ENCODE measurements around the gene NME3.
A peak's percentile ranks its signal among the peaks of the same experiment; 100 is the strongest.

NME3 gene

DNA sequence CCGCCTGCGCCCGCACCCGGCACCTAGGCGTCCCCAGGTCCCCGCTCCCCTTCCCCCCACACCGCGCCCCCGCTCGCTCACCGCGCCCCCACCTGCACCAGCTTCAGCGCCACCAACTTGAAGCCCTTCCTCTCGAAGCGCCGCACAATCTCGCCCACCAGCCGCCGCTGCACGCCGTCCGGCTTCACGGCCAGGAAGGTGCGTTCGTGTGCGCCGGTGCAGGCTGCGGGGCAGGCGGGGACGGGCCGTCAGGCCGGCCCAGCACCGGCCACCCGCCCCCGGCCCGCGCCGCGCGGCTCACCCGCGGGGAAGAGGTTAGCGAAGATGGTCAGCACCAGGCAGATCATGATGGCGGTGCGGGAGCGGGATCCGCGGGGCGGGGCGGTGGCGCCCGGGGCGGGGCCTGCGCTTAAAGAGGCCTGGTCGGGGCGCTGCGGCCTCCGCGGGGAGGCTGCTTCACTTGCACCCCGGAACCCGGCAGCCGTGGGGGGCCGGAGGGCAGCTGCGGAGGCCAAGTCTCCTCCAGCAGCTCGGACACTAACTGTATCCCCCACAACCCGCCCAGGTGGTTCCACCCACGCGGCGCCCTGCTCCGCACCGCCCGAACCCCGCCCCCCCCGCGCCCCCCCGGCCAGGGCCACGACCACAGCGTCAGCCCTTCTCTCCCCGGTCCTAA lies at the start of gene NME3:
Gene NME3 (minus strand): TSS at position 356 of the 676 bp plus-strand sequence. CDS start 9 bp downstream, at position 347.
- Histone ChIP-seq H3K27ac (peak within 1 kb of the TSS; percentile 35 to 96 (median 94); a peak in 21 of 22 replicates), H3K36me3 (peaks cover 37 to 63% (median 56%) of the 10 kb centered on the region in 11 experiments; a peak in 21 of 22 replicates), H3K4me3 (peak within 1 kb of the TSS; percentile 82 to 97 (median 94)), H3K9me3 (replicated peaks in 1 of 11) (no peaks in the 10 kb centered on the region), H3K27me3 (no peaks in the 10 kb centered on the region), H3K4me2 (peak within 1 kb of the TSS; percentile 95 to 100 (median 99)), H4K20me1 (peaks cover 33 to 82% (median 53%) of the 10 kb centered on the region in 11 experiments; a peak in 21 of 22 replicates), H3K4me1 (peaks cover 28 to 38% (median 33%) of the 10 kb centered on the region in 10 experiments), H3K9ac (peak within 1 kb of the TSS; percentile 92 to 98 (median 96))
- TF ChIP-seq Cebpa-rat (IDR thresholded peaks at IDR 0.05), result no peak

- Histone ChIP-seq H3K9me3 (replicated peaks in 1 of 11) (no peaks in the 10 kb centered on the region), H3K4me2 (no peak overlapping the region), H3K27ac (no peak overlapping the region), H3K4me3 (no peak overlapping the region), H3K4me1 (peaks cover 9 to 24% (median 12%) of the 10 kb centered on the region in 10 experiments), H3K36me3 (peaks cover 21 to 71% (median 60%) of the 10 kb centered on the region in 11 experiments), H3K27me3 (no peaks in the 10 kb centered on the region), H4K20me1 (peaks cover 0 to 72% (median 20%) of the 10 kb centered on the region in 11 experiments; a peak in 15 of 22 replicates), H3K9ac (no peak overlapping the region; a peak in 1 of 22 replicates)
- TF ChIP-seq Cebpa-rat (IDR thresholded peaks at IDR 0.05), result no peak
Measured at GRCh38 chr16:1820946-1821290, 49.6 kb upstream of the NME3 start.

GRCh38 chr16:1820096-1820945 lies 49.0 kb upstream of the NME3 start:
- TF ChIP-seq Cebpa-rat (IDR thresholded peaks at IDR 0.05), result no peak
- Histone ChIP-seq H3K27ac (no peak overlapping the region), H4K20me1 (peaks cover 0 to 69% (median 17%) of the 10 kb centered on the region in 11 experiments; a peak in 15 of 22 replicates), H3K4me3 (no peak overlapping the region), H3K4me1 (peaks cover 3 to 19% (median 6%) of the 10 kb centered on the region in 10 experiments; a peak in 19 of 20 replicates), H3K9me3 (replicated peaks in 1 of 11) (no peaks in the 10 kb centered on the region), H3K27me3 (no peaks in the 10 kb centered on the region), H3K9ac (peak overlapping the region in 1 of 11 experiments; percentile 24; a peak in 2 of 22 replicates), H3K4me2 (no peak overlapping the region), H3K36me3 (peaks cover 26 to 77% (median 61%) of the 10 kb centered on the region in 11 experiments)

- Histone ChIP-seq H3K9ac (no peak overlapping the region), H3K9me3 (replicated peaks in 1 of 11) (no peaks in the 10 kb centered on the region), H3K27me3 (no peaks in the 10 kb centered on the region), H3K4me3 (no peak overlapping the region), H3K4me2 (no peak overlapping the region), H3K4me1 (peaks cover 0 to 12% (median 0%) of the 10 kb centered on the region in 10 experiments; a peak in 7 of 20 replicates), H3K27ac (no peak overlapping the region), H3K36me3 (peaks cover 26 to 84% (median 61%) of the 10 kb centered on the region in 11 experiments), H4K20me1 (peaks cover 0 to 62% (median 16%) of the 10 kb centered on the region in 11 experiments; a peak in 15 of 22 replicates)
- TF ChIP-seq Cebpa-rat (IDR thresholded peaks at IDR 0.05), result no peak
Measured at GRCh38 chr16:1819611-1820010, 48.3 kb upstream of the NME3 start.

GRCh38 chr16:1818873-1819525 lies 47.7 kb upstream of the NME3 start:
- H4K20me1 ChIP-seq, result peaks cover 0 to 56% (median 12%) of the 10 kb centered on the region in 11 experiments; a peak in 14 of 22 replicates
- no peak overlapping the region for H3K4me3 ChIP-seq
- TF ChIP-seq Cebpa-rat (IDR thresholded peaks at IDR 0.05), result no peak
- H3K9me3 ChIP-seq (replicated peaks in 1 of 11), result no peaks in the 10 kb centered on the region
- H3K27ac ChIP-seq, result no peak overlapping the region
- peaks cover 0 to 6% (median 0%) of the 10 kb centered on the region in 10 experiments; a peak in 5 of 20 replicates for H3K4me1 ChIP-seq
- H3K27me3 ChIP-seq, result no peaks in the 10 kb centered on the region
- no peak overlapping the region for H3K9ac ChIP-seq
- H3K36me3 ChIP-seq, result peaks cover 26 to 90% (median 61%) of the 10 kb centered on the region in 11 experiments
- H3K4me2 ChIP-seq, result no peak overlapping the region

GRCh38 chr16:1818204-1818872 lies 47.0 kb upstream of the NME3 start:
- no peaks in the 10 kb centered on the region for H3K27me3 ChIP-seq
- no peak overlapping the region for H3K4me3 ChIP-seq
- peaks cover 0 to 54% (median 10%) of the 10 kb centered on the region in 11 experiments; a peak in 12 of 22 replicates for H4K20me1 ChIP-seq
- TF ChIP-seq Cebpa-rat (IDR thresholded peaks at IDR 0.05), result no peak
- H3K4me1 ChIP-seq, result peaks cover 0 to under 1% (median 0%) of the 10 kb centered on the region in 10 experiments; a peak in 1 of 20 replicates
- no peak overlapping the region for H3K4me2 ChIP-seq
- H3K9me3 ChIP-seq (replicated peaks in 1 of 11), result no peaks in the 10 kb centered on the region
- no peak overlapping the region for H3K27ac ChIP-seq
- no peak overlapping the region for H3K9ac ChIP-seq
- H3K36me3 ChIP-seq, result peaks cover 26 to 96% (median 63%) of the 10 kb centered on the region in 11 experiments

GRCh38 chr16:1817716-1818115 lies 46.4 kb upstream of the NME3 start:
- peak overlapping the region in 1 of 11 experiments; percentile 24; a peak in 2 of 22 replicates for H3K9ac ChIP-seq
- H3K27me3 ChIP-seq, result no peaks in the 10 kb centered on the region
- no peak overlapping the region for H3K4me2 ChIP-seq
- peaks cover 0 to 55% (median 11%) of the 10 kb centered on the region in 11 experiments; a peak in 11 of 22 replicates for H4K20me1 ChIP-seq
- no peaks in the 10 kb centered on the region for H3K9me3 ChIP-seq (replicated peaks in 1 of 11)
- no peak for TF ChIP-seq Cebpa-rat (IDR thresholded peaks at IDR 0.05)
- H3K4me1 ChIP-seq, result peaks cover 4 to 6% (median 5%) of the 10 kb centered on the region in 10 experiments; a peak in 16 of 20 replicates
- no peak overlapping the region for H3K27ac ChIP-seq
- no peak overlapping the region for H3K4me3 ChIP-seq
- peaks cover 25 to 92% (median 63%) of the 10 kb centered on the region in 11 experiments for H3K36me3 ChIP-seq

GRCh38 chr16:1817276-1817589 lies 45.9 kb upstream of the NME3 start:
- Histone ChIP-seq H3K4me3 (no peak overlapping the region), H3K27me3 (no peaks in the 10 kb centered on the region), H4K20me1 (peaks cover 0 to 52% (median 6%) of the 10 kb centered on the region in 11 experiments; a peak in 11 of 22 replicates), H3K36me3 (peaks cover 21 to 88% (median 58%) of the 10 kb centered on the region in 11 experiments), H3K9ac (no peak overlapping the region), H3K4me2 (no peak overlapping the region), H3K9me3 (replicated peaks in 1 of 11) (no peaks in the 10 kb centered on the region), H3K4me1 (peaks cover 5 to 11% (median 9%) of the 10 kb centered on the region in 10 experiments; a peak in 16 of 20 replicates), H3K27ac (no peak overlapping the region)
- TF ChIP-seq Cebpa-rat (IDR thresholded peaks at IDR 0.05), result no peak

Data from BLaER1 treated with 17β-estradiol and CSF1 and Interleukin-3, amounts not matched to agents 10 nM and 100 nM (cell line).